GM23338 (cell line): ENCODE measurements around the gene HIP1. TPM values are rescaled to one million over a fixed set of nuclear protein-coding genes. Genes with fewer than 3 reads are reported as not detected.
A peak's percentile ranks its signal among the peaks of the same experiment; 100 is the strongest.
"Not testable (repeated sequence)": the region's sequence is repeated elsewhere in the genome, so short reads cannot be mapped to it uniquely, and the experiment has no call there.

Experiments used
- ATAC-seq: fragments of 200-7000 bp; cut with Tn5 transposase; 3 replicates; pipeline ENCODE4 v1.9.1; 2020
- DNase-seq: peaks from one replicate; pipeline ENCODE4 v3.0.0-alpha.2; 2015; ENCODE audit warnings: low spot score
- H2AFZ ChIP-seq: fragments of 200-600 bp; sonication (generic); 2 replicates; pipeline ENCODE4 v1.8.0; 2016; ENCODE audit warnings: antibody characterized with exemption, mild to moderate bottlenecking, moderate library complexity
- H3F3A ChIP-seq: fragments of 200-600 bp; sonication (generic); replicated peaks from 2 replicates; pipeline ENCODE4 v1.8.0; 2017; ENCODE audit warnings: antibody characterized with exemption, mixed run types, low read depth
- H3K27ac ChIP-seq: fragments of 200-600 bp; sonication (generic); 2 replicates; pipeline ENCODE4 v1.6.1; 2016; ENCODE audit warnings: low read depth
- H3K27me3 ChIP-seq: fragments of 200-600 bp; sonication (generic); 2 replicates; pipeline ENCODE4 v1.8.0; 2016; ENCODE audit warnings: mild to moderate bottlenecking, mixed run types, moderate library complexity; ENCODE audit not compliant: insufficient read depth
- H3K36me3 ChIP-seq: fragments of 200-600 bp; sonication (generic); 2 replicates; pipeline ENCODE4 v1.8.0; 2016; ENCODE audit warnings: mild to moderate bottlenecking; ENCODE audit not compliant: insufficient read depth
- H3K4me1 ChIP-seq: fragments of 200-600 bp; sonication (generic); 2 replicates; pipeline ENCODE4 v1.8.0; 2016; ENCODE audit warnings: mild to moderate bottlenecking, moderate library complexity; ENCODE audit not compliant: insufficient read depth
- H3K4me2 ChIP-seq: fragments of 200-600 bp; sonication (generic); 2 replicates; pipeline ENCODE4 v1.7.1; 2017; ENCODE audit warnings: mixed run types
- H3K4me3 ChIP-seq: fragments of 200-600 bp; sonication (generic); 2 replicates; pipeline ENCODE4 v1.6.1; 2016; ENCODE audit warnings: mixed run types
- H3K79me2 ChIP-seq: fragments of 200-600 bp; sonication (generic); replicated peaks from 2 replicates; pipeline ENCODE4 v1.8.0; 2017; ENCODE audit warnings: mild to moderate bottlenecking; ENCODE audit not compliant: insufficient read depth
- H3K9me2 ChIP-seq: fragments of 200-600 bp; sonication (generic); 2 replicates; pipeline ENCODE4 v1.8.0; 2017; ENCODE audit not compliant: insufficient read depth
- H4K20me1 ChIP-seq: fragments of 200-600 bp; sonication (generic); replicated peaks from 2 replicates; pipeline ENCODE4 v1.8.0; 2017; ENCODE audit warnings: mild to moderate bottlenecking; ENCODE audit not compliant: insufficient read depth
- H3K27ac Mint-ChIP-seq: 2 replicates; pipeline ENCODE4 v1.8.0; 2020; ENCODE audit warnings: inconsistent platforms, mild to moderate bottlenecking, moderate library complexity, mixed read lengths
- H3K27me3 Mint-ChIP-seq: 3 replicates; pipeline ENCODE4 v1.8.0; 2022; ENCODE audit warnings: low read depth, mild to moderate bottlenecking, moderate library complexity, mixed read lengths, inconsistent platforms; ENCODE audit not compliant: insufficient read depth, poor library complexity
- H3K36me3 Mint-ChIP-seq: 3 replicates; pipeline ENCODE4 v1.8.0; 2021; ENCODE audit warnings: low read depth, mild to moderate bottlenecking, inconsistent platforms, moderate library complexity, mixed read lengths
- H3K4me1 Mint-ChIP-seq: 3 replicates; pipeline ENCODE4 v1.8.0; 2020; ENCODE audit warnings: mild to moderate bottlenecking, inconsistent platforms, mixed read lengths
- H3K4me3 Mint-ChIP-seq: 3 replicates; pipeline ENCODE4 v1.8.0; 2021; ENCODE audit warnings: moderate library complexity, mild to moderate bottlenecking, inconsistent platforms, mixed read lengths
- H3K9me3 Mint-ChIP-seq: 3 replicates; pipeline ENCODE4 v1.8.0; 2020; ENCODE audit warnings: moderate library complexity, mild to moderate bottlenecking, inconsistent platforms, mixed read lengths
- CTCF ChIP-seq, 2 experiments: fragments of 200-600 bp in 1 of 2; sonication (generic) in 1 of 2; conservative IDR thresholded peaks; 2 replicates each; pipeline versions ENCODE4 v1.5.1 to v1.6.1; 2016 to 2017; ENCODE audit warnings: antibody characterized with exemption in 2 of 2, low read depth in 2 of 2, mild to moderate bottlenecking in 2 of 2, moderate library complexity in 1 of 2
- EZH2phosphoT487 ChIP-seq: fragments of 200-600 bp; sonication (generic); IDR thresholded peaks from one replicate; pipeline ENCODE4 v1.8.1; 2018; ENCODE audit warnings: antibody characterized with exemption; ENCODE audit not compliant: unreplicated experiment
- JUNB ChIP-seq: IDR thresholded peaks from one replicate; pipeline ENCODE4 v1.6.1; 2016; ENCODE audit warnings: antibody characterized with exemption; ENCODE audit not compliant: unreplicated experiment
- NANOG ChIP-seq: IDR thresholded peaks from 2 replicates; pipeline ENCODE4 v1.6.1; 2016; ENCODE audit warnings: antibody characterized with exemption, borderline replicate concordance
- POLR2AphosphoS5 ChIP-seq: IDR thresholded peaks from 2 replicates; pipeline ENCODE4 v1.6.1; 2016; ENCODE audit warnings: antibody characterized with exemption, low read depth
- REST ChIP-seq: IDR thresholded peaks from one replicate; pipeline ENCODE4 v1.6.1; 2018; ENCODE audit warnings: antibody characterized with exemption; ENCODE audit not compliant: unreplicated experiment
- STAT1 ChIP-seq: IDR thresholded peaks from one replicate; pipeline ENCODE4 v1.6.1; 2016; ENCODE audit warnings: antibody characterized with exemption; ENCODE audit not compliant: unreplicated experiment
- ZNF114 ChIP-seq: fragments of 250-450 bp; sonication (Bioruptor Pico); IDR thresholded peaks from 2 replicates; pipeline ENCODE4 v1.5.0; 2020; ENCODE audit warnings: mild to moderate bottlenecking, moderate library complexity
- polyA plus RNA-seq: library from polyadenylated mRNA; unstranded; fragments of >200 nt; fragmentation: Nextera tagmentation; extraction: Ambion mirVana; gene quantifications from 2 replicates; pipeline ENCODE4 v1.2.1, GENCODE V29; 2016
- total RNA-seq: library from RNA; depleted of rRNA; stranded (reverse); fragments of >200 nt; shearing (Covaris generic); gene quantifications from 2 replicates; pipeline ENCODE4 v1.2.3, GENCODE V29; 2014

The HIP1 gene
- total and polyA plus RNA-seq, 2 experiments from 2014 or later: 24.9 to 80.8 TPM

GRCh38 chr7:75608451-75609122, 130.2 kb downstream of the HIP1 start (continued):
- no peak for TF ChIP-seq CTCF (conservative IDR thresholded peaks at IDR 0.05; ENCODE audit: low read depth in 2 of 2)
- TF ChIP-seq ZNF114: no peak
- TF ChIP-seq NANOG: no peak

GRCh38 chr7:75604408-75604807, 134.3 kb downstream of the HIP1 start:
- Histone ChIP-seq H2AFZ (no peak overlapping the region), H3F3A (peaks cover 13% of the 10 kb centered on the region; the same call in 1 of the 2 replicates), H3K9me2 (no peaks in the 10 kb centered on the region), H3K4me3 (no peak overlapping the region), H3K4me1 (peaks cover 20% of the 10 kb centered on the region), H3K27me3 (no peaks in the 10 kb centered on the region), H3K36me3 (no peaks in the 10 kb centered on the region), H3K79me2 (peaks cover 40% of the 10 kb centered on the region), H4K20me1 (0 out of 2 replicates have a peak, but pooled peaks cover 11% of the 10 kb centered on the region), H3K27ac (peak overlapping the region; percentile 55; the same call in 1 of the 2 replicates), H3K4me2 (no peak overlapping the region)
- Mint-ChIP-seq H3K9me3 (no peaks in the 10 kb centered on the region), H3K27me3 (peaks cover 4% of the 10 kb centered on the region), H3K36me3 (peaks cover 24% of the 10 kb centered on the region), H3K4me1 (peaks cover 20% of the 10 kb centered on the region), H3K4me3 (no peak overlapping the region), H3K27ac (peak overlapping the region; percentile 75)
- TF ChIP-seq POLR2AphosphoS5: no peak
- no peak for TF ChIP-seq STAT1
- DNase-seq (no peak), ATAC-seq (no peak)

- not testable (repeated sequence) for H3K4me2 ChIP-seq, H3K9me2 ChIP-seq, H3K27ac Mint-ChIP-seq, H2AFZ ChIP-seq, ATAC-seq, H3K4me3 Mint-ChIP-seq, H4K20me1 ChIP-seq, H3K27me3 Mint-ChIP-seq, H3K4me3 ChIP-seq, H3K27me3 ChIP-seq, H3K9me3 Mint-ChIP-seq, H3K36me3 ChIP-seq, DNase-seq
- Histone ChIP-seq H3K4me1 (peaks cover 33% of the 10 kb centered on the region), H3K27ac (0 out of 2 replicates have a peak overlapping the region, but pooled peaks have one; percentile 55), H3K79me2 (peaks cover 33% of the 10 kb centered on the region), H3F3A (peaks cover 13% of the 10 kb centered on the region; the same call in 1 of the 2 replicates)
- H3K4me1 Mint-ChIP-seq: peaks cover 28% of the 10 kb centered on the region
- peaks cover 36% of the 10 kb centered on the region for H3K36me3 Mint-ChIP-seq
Observed at GRCh38 chr7:75602831-75603230, 135.9 kb downstream of the HIP1 start.

- Mint-ChIP-seq H3K9me3 (no peaks in the 10 kb centered on the region), H3K27me3 (peaks cover 7% of the 10 kb centered on the region), H3K27ac (no peak overlapping the region), H3K36me3 (peaks cover 45% of the 10 kb centered on the region), H3K4me1 (peaks cover 35% of the 10 kb centered on the region), H3K4me3 (no peak overlapping the region)
- Histone ChIP-seq H3F3A (peaks cover 12% of the 10 kb centered on the region; the same call in 1 of the 2 replicates), H3K36me3 (no peaks in the 10 kb centered on the region), H3K27me3 (no peaks in the 10 kb centered on the region; the same call in 1 of the 2 replicates), H3K79me2 (peaks cover 23% of the 10 kb centered on the region), H3K4me2 (no peak overlapping the region), H3K27ac (peak overlapping the region; percentile 11), H2AFZ (no peak overlapping the region), H4K20me1 (peaks cover 3% of the 10 kb centered on the region; the same call in 1 of the 2 replicates), H3K4me1 (peaks cover 34% of the 10 kb centered on the region), H3K9me2 (no peaks in the 10 kb centered on the region), H3K4me3 (no peak overlapping the region)
- no peak for ATAC-seq
- peak; percentile 34 for DNase-seq
- TF ChIP-seq POLR2AphosphoS5: no peak
- TF ChIP-seq REST: no peak
- no peak for TF ChIP-seq JUNB
- no peak for TF ChIP-seq EZH2phosphoT487
Observed at GRCh38 chr7:75601539-75601938, 137.2 kb downstream of the HIP1 start.
